ENCODE results near the gene VNN1.

VNN1 gene

GRCh38 chr6:132690678-132691077 lies 23.2 kb downstream of the VNN1 start:
- H3K36me3 ChIP-seq (ENCODE audit: low read length) = no peaks in the 10 kb centered on the region
- H3K9ac ChIP-seq (ENCODE audit: low read length) = no peak overlapping the region
- no peaks in the 10 kb centered on the region for H3K79me2 ChIP-seq (ENCODE audit: insufficient read depth, low read length)
- no peak for TF ChIP-seq EZH2phosphoT487 (conservative IDR thresholded peaks at IDR 0.05; ENCODE audit: low read length)
- TF ChIP-seq, protein P1, sequence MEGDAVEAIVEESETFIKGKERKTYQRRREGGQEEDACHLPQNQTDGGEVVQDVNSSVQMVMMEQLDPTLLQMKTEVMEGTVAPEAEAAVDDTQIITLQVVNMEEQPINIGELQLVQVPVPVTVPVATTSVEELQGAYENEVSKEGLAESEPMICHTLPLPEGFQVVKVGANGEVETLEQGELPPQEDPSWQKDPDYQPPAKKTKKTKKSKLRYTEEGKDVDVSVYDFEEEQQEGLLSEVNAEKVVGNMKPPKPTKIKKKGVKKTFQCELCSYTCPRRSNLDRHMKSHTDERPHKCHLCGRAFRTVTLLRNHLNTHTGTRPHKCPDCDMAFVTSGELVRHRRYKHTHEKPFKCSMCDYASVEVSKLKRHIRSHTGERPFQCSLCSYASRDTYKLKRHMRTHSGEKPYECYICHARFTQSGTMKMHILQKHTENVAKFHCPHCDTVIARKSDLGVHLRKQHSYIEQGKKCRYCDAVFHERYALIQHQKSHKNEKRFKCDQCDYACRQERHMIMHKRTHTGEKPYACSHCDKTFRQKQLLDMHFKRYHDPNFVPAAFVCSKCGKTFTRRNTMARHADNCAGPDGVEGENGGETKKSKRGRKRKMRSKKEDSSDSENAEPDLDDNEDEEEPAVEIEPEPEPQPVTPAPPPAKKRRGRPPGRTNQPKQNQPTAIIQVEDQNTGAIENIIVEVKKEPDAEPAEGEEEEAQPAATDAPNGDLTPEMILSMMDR (IDR thresholded peaks at IDR 0.05; ENCODE audit: insufficient read depth, low read length, poor library complexity, severe bottlenecking) = no peak
- H3K9me2 ChIP-seq (replicated peaks; ENCODE audit: insufficient read depth, low read length) = no peaks in the 10 kb centered on the region
- no peak overlapping the region for H3K27ac ChIP-seq (ENCODE audit: low read depth, low read length)
- H3K27me3 ChIP-seq (ENCODE audit: low read length) = no peaks in the 10 kb centered on the region
- H3F3A ChIP-seq (ENCODE audit: insufficient read depth) = no peaks in the 10 kb centered on the region
- H4K20me1 ChIP-seq (ENCODE audit: low read depth, low read length) = no peaks in the 10 kb centered on the region
- no peak overlapping the region for H3K4me2 ChIP-seq (ENCODE audit: low read depth, low read length, poor library complexity, severe bottlenecking)
- no peak overlapping the region for H3K4me3 ChIP-seq (ENCODE audit: insufficient read depth, low read length, poor library complexity, severe bottlenecking)
- H2AFZ ChIP-seq (ENCODE audit: low read depth, low read length, severe bottlenecking) = no peak overlapping the region
- no peaks in the 10 kb centered on the region for H3K9me3 ChIP-seq (ENCODE audit: insufficient read depth, low read length)

GRCh38 chr6:132687306-132687705 lies 26.5 kb downstream of the VNN1 start:
- no peaks in the 10 kb centered on the region for H3K9me3 ChIP-seq (ENCODE audit: insufficient read depth, low read length)
- no peak overlapping the region for H2AFZ ChIP-seq (ENCODE audit: low read depth, low read length, severe bottlenecking)
- no peaks in the 10 kb centered on the region for H3K36me3 ChIP-seq (ENCODE audit: low read length)
- no peak overlapping the region for H3K4me3 ChIP-seq (ENCODE audit: insufficient read depth, low read length, poor library complexity, severe bottlenecking)
- no peak overlapping the region for H3K9ac ChIP-seq (ENCODE audit: low read length)
- H4K20me1 ChIP-seq (ENCODE audit: low read depth, low read length) = no peaks in the 10 kb centered on the region
- H3K79me2 ChIP-seq (ENCODE audit: insufficient read depth, low read length) = no peaks in the 10 kb centered on the region
- no peak overlapping the region for H3K4me2 ChIP-seq (ENCODE audit: low read depth, low read length, poor library complexity, severe bottlenecking)
- H3K9me2 ChIP-seq (replicated peaks; ENCODE audit: insufficient read depth, low read length) = no peaks in the 10 kb centered on the region
- H3F3A ChIP-seq (ENCODE audit: insufficient read depth) = no peaks in the 10 kb centered on the region
- H3K27me3 ChIP-seq (ENCODE audit: low read length) = no peaks in the 10 kb centered on the region
- no peak overlapping the region for H3K27ac ChIP-seq (ENCODE audit: low read depth, low read length)
- TF ChIP-seq, protein P1 (IDR thresholded peaks at IDR 0.05; ENCODE audit: insufficient read depth, low read length, poor library complexity, severe bottlenecking) = no peak
- no peak for TF ChIP-seq EZH2phosphoT487 (conservative IDR thresholded peaks at IDR 0.05; ENCODE audit: low read length)

DNA sequence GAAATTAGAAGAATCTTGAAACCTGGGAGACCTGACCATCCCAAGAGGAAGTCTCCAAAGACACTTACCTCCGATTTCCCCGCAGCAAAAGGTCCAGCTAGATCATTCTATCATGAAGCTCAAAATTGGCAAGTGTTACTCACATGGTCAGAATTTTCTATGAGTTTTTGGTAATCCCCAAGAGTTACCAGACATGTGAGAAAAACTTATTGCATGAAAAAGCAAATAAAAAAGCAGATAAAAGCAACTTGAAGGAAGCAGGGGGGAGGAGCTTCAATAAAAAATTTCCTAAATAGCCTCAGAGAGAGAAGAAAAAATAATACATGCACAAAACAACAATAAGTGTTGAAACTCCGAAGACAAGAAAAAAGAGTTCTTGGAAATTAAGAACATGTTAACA lies 27.3 kb downstream of the VNN1 start:
- H3K9ac ChIP-seq (ENCODE audit: low read length) = no peak overlapping the region
- no peak overlapping the region for H3K27ac ChIP-seq (ENCODE audit: low read depth, low read length)
- no peak overlapping the region for H2AFZ ChIP-seq (ENCODE audit: low read depth, low read length, severe bottlenecking)
- no peak overlapping the region for H3K4me3 ChIP-seq (ENCODE audit: insufficient read depth, low read length, poor library complexity, severe bottlenecking)
- no peaks in the 10 kb centered on the region for H3K9me3 ChIP-seq (ENCODE audit: insufficient read depth, low read length)
- H3K27me3 ChIP-seq (ENCODE audit: low read length) = no peaks in the 10 kb centered on the region
- TF ChIP-seq, protein P1 (IDR thresholded peaks at IDR 0.05; ENCODE audit: insufficient read depth, low read length, poor library complexity, severe bottlenecking) = no peak
- no peak for TF ChIP-seq EZH2phosphoT487 (conservative IDR thresholded peaks at IDR 0.05; ENCODE audit: low read length)
- H3K9me2 ChIP-seq (replicated peaks; ENCODE audit: insufficient read depth, low read length) = no peaks in the 10 kb centered on the region
- H3K36me3 ChIP-seq (ENCODE audit: low read length) = no peaks in the 10 kb centered on the region
- H3F3A ChIP-seq (ENCODE audit: insufficient read depth) = no peaks in the 10 kb centered on the region
- no peaks in the 10 kb centered on the region for H4K20me1 ChIP-seq (ENCODE audit: low read depth, low read length)
- H3K79me2 ChIP-seq (ENCODE audit: insufficient read depth, low read length) = no peaks in the 10 kb centered on the region
- H3K4me2 ChIP-seq (ENCODE audit: low read depth, low read length, poor library complexity, severe bottlenecking) = no peak overlapping the region

All from SU-DHL-6 (cell line).